Subcutaneous abdominal adipose tissue (tissue), 5 donors: ENCODE data around the gene NHLRC2.

Experiments used
- H3K27ac ChIP-seq: one replicate; pipeline ENCODE4 v1.7.0; 2013; ENCODE audit warnings: low read depth, mild to moderate bottlenecking, inconsistent platforms, low read length, moderate library complexity
- H3K27me3 ChIP-seq, 5 donors: one replicate each; pipeline ENCODE4 v1.7.0; 2013; ENCODE audit warnings: low read length in 5 of 5, inconsistent platforms in 1 of 5; ENCODE audit not compliant: control insufficient read depth in 5 of 5, insufficient read depth in 4 of 5
- H3K36me3 ChIP-seq, 5 donors: one replicate each; pipeline ENCODE4 v1.7.0; 2013; ENCODE audit warnings: low read length in 5 of 5; ENCODE audit not compliant: control insufficient read depth in 5 of 5, insufficient read depth in 5 of 5
- H3K4me1 ChIP-seq, 5 donors: one replicate each; pipeline ENCODE4 v1.7.0; 2013; ENCODE audit warnings: low read length in 5 of 5, mild to moderate bottlenecking in 3 of 5, moderate library complexity in 1 of 5; ENCODE audit not compliant: control insufficient read depth in 5 of 5, insufficient read depth in 5 of 5
- H3K4me3 ChIP-seq, 5 donors: one replicate each; pipeline ENCODE4 v1.7.0; 2013; ENCODE audit warnings: low read length in 5 of 5, low read depth in 1 of 5
- H3K9ac ChIP-seq, 5 donors: one replicate each; pipeline ENCODE4 v1.7.0; 2013; ENCODE audit warnings: low read length in 5 of 5, mild to moderate bottlenecking in 4 of 5, moderate library complexity in 3 of 5
- H3K9me3 ChIP-seq, 5 donors: one replicate each; pipeline ENCODE4 v1.7.0; 2013; ENCODE audit warnings: low read length in 5 of 5; ENCODE audit not compliant: control insufficient read depth in 5 of 5
- donor health status: healthy.
- donor health status: healthy.
- donor health status: healthy.
- donor health status: healthy.
- donor health status: healthy.

NHLRC2 gene

DNA sequence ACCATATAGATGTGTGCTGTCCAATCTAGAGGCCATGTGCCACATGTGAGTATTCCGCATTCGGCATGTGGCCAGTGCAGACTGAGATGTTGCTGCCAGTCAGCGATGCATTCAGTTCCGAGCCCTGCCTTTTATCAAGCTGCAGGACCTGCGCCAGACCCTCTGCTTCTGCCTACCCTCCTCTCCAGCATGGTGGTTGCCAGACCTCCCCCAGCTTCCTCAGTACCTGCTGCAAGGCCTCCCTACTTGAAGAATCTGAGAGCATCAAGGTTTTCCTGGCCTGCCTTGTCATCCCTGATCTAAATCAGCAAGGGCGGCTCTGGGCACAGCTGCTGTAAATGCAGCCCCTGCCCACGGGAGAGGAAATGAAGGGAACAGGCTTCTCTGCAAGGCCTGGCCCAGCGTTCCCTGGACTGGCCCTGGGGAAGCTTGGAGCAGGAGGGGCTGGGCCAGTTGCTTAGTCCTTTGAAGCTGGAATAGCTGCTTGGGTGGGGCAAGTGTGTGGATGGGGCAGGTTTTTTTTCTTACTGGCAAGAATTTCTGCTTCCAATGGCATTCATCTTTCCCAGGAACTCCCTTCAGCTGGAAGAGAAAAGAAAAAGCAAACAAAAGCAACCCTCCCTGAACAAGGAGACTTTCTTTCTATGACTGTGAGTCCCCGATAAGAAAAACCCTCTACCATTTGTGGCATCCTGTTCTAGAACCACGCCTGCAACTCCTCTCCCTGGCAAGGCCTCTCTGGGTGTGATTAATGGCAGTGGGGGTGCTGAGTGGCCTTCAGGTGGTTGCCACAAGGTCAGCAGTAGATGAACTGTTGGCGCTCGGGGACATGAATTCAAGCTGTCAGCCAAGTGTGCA is 93.0 kb downstream of the NHLRC2 start:
- no peaks in the 10 kb centered on the region for H3K9me3 ChIP-seq
- no peak overlapping the region for H3K4me3 ChIP-seq
- H3K27me3 ChIP-seq, result no peaks in the 10 kb centered on the region
- no peaks in the 10 kb centered on the region for H3K36me3 ChIP-seq
- H3K9ac ChIP-seq, result no peak overlapping the region
- H3K27ac ChIP-seq, result no peak overlapping the region
- no peaks in the 10 kb centered on the region for H3K4me1 ChIP-seq

DNA sequence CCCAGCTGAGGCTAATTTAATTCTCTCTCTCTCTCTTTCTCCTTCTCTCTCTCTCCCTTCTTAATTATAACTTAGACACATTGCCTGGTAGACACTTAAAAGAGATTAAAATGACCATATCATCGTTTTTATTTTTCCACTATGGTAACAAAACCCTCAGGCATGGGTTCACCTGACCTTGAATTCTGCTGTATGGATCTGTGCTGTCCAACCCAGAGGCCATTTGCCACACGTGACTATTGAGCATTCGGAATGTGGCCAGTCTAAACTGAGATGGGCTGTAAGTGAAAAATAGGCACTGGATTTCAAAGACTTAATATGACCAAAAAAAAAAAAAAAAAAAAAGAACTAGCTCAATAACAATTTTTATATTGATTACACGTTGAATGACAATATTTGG is 93.6 kb downstream of the NHLRC2 start:
- Histone ChIP-seq H3K4me3 (no peak overlapping the region), H3K4me1 (no peaks in the 10 kb centered on the region), H3K9me3 (no peaks in the 10 kb centered on the region), H3K27ac (no peak overlapping the region), H3K27me3 (no peaks in the 10 kb centered on the region), H3K9ac (no peak overlapping the region), H3K36me3 (no peaks in the 10 kb centered on the region)

- no peak overlapping the region for H3K9ac ChIP-seq
- H3K27me3 ChIP-seq, result no peaks in the 10 kb centered on the region
- no peak overlapping the region for H3K4me3 ChIP-seq
- H3K4me1 ChIP-seq, result peaks cover 0 to 4% (median 0%) of the 10 kb centered on the region in 5 donors
- no peaks in the 10 kb centered on the region for H3K36me3 ChIP-seq
- H3K9me3 ChIP-seq, result peaks cover 0 to 7% (median 0%) of the 10 kb centered on the region in 5 donors
- no peak overlapping the region for H3K27ac ChIP-seq
Observed at GRCh38 chr10:113950268-113950667, 95.8 kb downstream of the NHLRC2 start.

DNA sequence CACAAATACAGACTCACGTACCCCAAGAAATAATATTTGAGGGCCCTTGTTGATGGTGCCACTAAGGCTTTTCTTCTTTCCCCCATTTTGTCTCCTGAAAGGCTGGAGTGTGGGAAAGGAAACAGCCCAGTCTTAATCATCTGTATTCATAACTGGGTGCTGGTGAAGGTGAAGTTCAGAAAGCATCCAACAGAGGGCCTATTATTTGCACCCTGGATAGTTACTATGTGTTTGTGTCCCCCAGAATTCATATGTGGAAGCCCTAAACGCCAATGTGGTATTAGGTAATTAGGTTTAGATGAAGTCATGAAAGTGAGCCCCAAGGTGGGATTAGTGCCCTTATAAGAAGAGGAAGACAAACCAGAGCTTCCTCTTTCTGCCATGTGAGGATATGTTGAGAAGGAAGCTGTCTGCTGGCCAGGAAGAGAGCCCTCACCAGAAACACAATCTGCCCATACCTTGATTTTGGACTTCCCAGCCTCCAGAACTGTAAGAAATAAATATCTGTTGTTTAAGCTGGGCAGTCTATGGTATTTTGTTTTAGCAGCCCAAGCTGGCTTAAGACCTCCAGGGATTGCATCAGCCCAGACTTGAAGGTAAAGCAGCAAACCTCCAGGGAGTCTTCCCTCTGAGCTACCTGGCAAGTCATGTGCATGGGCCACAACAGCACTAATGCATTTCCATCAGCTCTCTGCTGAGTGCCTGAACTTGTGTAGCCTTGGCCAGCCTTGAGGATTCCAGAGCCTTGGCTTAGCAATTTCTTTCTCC is 99.2 kb downstream of the NHLRC2 start:
- H3K9ac ChIP-seq, result no peak overlapping the region
- H3K9me3 ChIP-seq, result peaks cover 0 to 7% (median 0%) of the 10 kb centered on the region in 5 donors
- H3K36me3 ChIP-seq, result no peaks in the 10 kb centered on the region
- no peak overlapping the region for H3K4me3 ChIP-seq
- no peaks in the 10 kb centered on the region for H3K27me3 ChIP-seq
- H3K4me1 ChIP-seq, result peaks cover 0 to 14% (median 4%) of the 10 kb centered on the region in 5 donors
- no peak overlapping the region for H3K27ac ChIP-seq

- H3K9me3 ChIP-seq, result peaks cover 0 to 7% (median 0%) of the 10 kb centered on the region in 5 donors
- no peak overlapping the region for H3K27ac ChIP-seq
- peaks cover 0 to 16% (median 4%) of the 10 kb centered on the region in 5 donors for H3K4me1 ChIP-seq
- H3K36me3 ChIP-seq, result no peaks in the 10 kb centered on the region
- no peak overlapping the region for H3K9ac ChIP-seq
- H3K4me3 ChIP-seq, result no peak overlapping the region
- no peaks in the 10 kb centered on the region for H3K27me3 ChIP-seq
Observed at GRCh38 chr10:113954409-113954808, 99.9 kb downstream of the NHLRC2 start.

GRCh38 chr10:113957013-113957412 is 102.6 kb downstream of the NHLRC2 start:
- Histone ChIP-seq H3K9me3 (peaks cover 0 to 7% (median 0%) of the 10 kb centered on the region in 5 donors), H3K4me3 (no peak overlapping the region), H3K36me3 (no peaks in the 10 kb centered on the region), H3K27ac (no peak overlapping the region), H3K27me3 (no peaks in the 10 kb centered on the region), H3K9ac (no peak overlapping the region), H3K4me1 (peaks cover 0 to 16% (median 4%) of the 10 kb centered on the region in 5 donors)

GRCh38 chr10:113958631-113959382 is 104.3 kb downstream of the NHLRC2 start:
- no peak overlapping the region for H3K4me3 ChIP-seq

DNA sequence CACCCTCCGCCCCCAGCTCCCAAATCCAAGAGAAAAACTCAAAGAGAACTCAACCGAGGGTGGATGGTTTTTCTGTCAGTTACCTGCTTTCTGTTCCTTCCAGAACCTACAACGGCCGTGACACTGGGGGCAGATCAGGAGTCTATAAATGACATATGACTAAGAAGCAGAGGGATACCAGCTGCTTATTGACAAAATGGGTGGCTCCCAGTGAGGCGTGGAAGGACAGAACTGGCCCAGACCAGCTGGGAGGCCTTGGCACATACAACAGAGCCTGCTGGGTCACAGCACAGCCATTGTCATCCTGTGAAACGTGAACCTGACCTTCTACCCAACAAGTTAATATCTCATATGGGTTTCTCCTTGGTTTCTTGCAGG is 104.9 kb downstream of the NHLRC2 start:
- no peaks in the 10 kb centered on the region for H3K27me3 ChIP-seq
- H3K9me3 ChIP-seq, result no peaks in the 10 kb centered on the region
- no peak overlapping the region for H3K9ac ChIP-seq
- no peak overlapping the region for H3K27ac ChIP-seq
- H3K4me1 ChIP-seq, result peaks cover 0 to 13% (median 4%) of the 10 kb centered on the region in 5 donors
- H3K4me3 ChIP-seq, result no peak overlapping the region
- H3K36me3 ChIP-seq, result no peaks in the 10 kb centered on the region

More at GRCh38 chr10:113958631-113959382, 104.3 kb downstream of the NHLRC2 start:
- Histone ChIP-seq H3K27me3 (no peaks in the 10 kb centered on the region), H3K4me1 (peaks cover 0 to 16% (median 4%) of the 10 kb centered on the region in 5 donors), H3K9ac (no peak overlapping the region), H3K36me3 (no peaks in the 10 kb centered on the region), H3K9me3 (peaks cover 0 to 4% (median 0%) of the 10 kb centered on the region in 5 donors), H3K27ac (no peak overlapping the region)

DNA sequence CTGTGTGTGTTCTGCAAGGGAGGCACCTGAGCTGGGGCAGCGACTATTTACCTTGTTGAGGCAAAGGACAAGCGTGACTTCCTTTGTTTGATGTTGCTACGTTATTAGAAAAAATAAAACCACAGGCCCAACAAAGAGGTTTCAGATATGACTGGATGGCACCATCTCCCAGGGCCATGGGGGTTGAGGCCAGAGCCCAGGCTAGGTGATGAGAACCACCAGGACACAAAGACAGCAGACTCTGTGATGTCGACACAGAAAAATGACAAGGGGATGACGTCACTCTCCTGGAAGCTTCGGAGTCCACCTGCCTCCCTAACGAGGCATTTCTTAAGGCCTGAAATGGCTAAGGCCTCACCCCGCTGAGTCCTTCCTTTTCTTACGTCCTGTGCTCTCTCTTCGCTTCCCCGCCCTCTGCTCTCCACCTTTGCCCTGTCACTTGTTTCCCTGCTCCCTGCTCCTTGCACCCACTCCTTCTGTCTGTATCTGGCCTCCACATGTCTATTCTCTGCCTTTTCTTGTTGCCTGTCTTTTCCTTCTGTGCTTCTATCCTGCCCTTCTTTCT is 106.2 kb downstream of the NHLRC2 start:
- H3K9ac ChIP-seq, result no peak overlapping the region
- H3K4me1 ChIP-seq, result peaks cover 0 to 17% (median 11%) of the 10 kb centered on the region in 5 donors
- no peak overlapping the region for H3K27ac ChIP-seq

More for the DNA sequence above, 106.2 kb downstream of the NHLRC2 start:
- Histone ChIP-seq H3K36me3 (no peaks in the 10 kb centered on the region), H3K9me3 (no peaks in the 10 kb centered on the region), H3K4me3 (no peak overlapping the region), H3K27me3 (no peaks in the 10 kb centered on the region)
